ENCODE data around the gene TLE4. TPM values are rescaled to one million over a fixed set of nuclear protein-coding genes. Genes with fewer than 3 reads are reported as not detected.

TLE4 gene
- total RNA-seq, 4 donors from 2014 or later, result 19.3 to 87.5 (median 41.5) TPM

DNA sequence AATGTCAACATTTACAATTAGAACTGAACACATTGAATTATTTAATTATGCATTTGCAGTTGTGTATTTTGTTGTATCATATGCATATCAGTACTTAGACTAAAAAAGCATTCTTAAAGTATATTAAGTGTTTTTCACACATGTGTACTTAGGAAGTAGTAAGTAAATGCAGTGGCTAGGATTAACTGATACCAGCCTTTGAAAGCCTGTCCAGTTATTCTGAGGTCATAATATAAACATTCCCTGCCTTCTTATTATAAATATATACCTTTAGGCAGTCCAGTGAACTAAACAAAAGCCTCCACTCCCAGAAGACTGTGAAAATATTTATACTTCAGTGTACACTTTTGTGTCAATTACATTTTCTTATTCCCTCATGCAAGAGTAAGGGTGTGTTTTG, 83.8 kb downstream of the TLE4 start:
- in situ Hi-C loops (cut with MboI; ENCODE audit: low pct_ligation_motif_present in 1 of 4, low pct_unique_long_range_greater_than_20kb in 1 of 4, low sequenced_read_pairs in 3 of 4), result no loop called here

DNA sequence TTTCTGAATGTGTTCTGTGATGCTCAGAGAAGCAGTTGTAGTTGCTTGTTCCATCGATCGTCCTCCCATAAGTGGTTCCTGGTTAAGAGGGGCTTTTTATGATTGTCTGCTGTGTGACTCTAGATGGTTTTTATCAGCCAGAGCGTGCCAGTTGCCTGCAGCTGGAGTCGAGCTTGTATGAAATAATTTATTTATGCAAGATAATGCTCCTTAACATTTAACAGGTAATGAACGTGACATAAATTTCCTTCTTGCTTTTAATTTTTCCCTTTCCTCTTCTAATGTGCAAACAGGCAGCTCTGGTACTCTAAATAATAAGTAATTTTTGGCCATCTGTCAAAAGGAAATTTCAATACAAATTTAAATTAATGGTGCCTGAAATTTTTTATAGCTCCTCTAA, 84.4 kb downstream of the TLE4 start:
- TF ChIP-seq POLR2A (IDR thresholded peaks at IDR 0.05) (no peak), EP300 (IDR thresholded peaks at IDR 0.05; ENCODE audit: low read depth) (no peak), POLR2AphosphoS5 (IDR thresholded peaks at IDR 0.05) (no peak)
- TF ChIP-seq, protein P1, sequence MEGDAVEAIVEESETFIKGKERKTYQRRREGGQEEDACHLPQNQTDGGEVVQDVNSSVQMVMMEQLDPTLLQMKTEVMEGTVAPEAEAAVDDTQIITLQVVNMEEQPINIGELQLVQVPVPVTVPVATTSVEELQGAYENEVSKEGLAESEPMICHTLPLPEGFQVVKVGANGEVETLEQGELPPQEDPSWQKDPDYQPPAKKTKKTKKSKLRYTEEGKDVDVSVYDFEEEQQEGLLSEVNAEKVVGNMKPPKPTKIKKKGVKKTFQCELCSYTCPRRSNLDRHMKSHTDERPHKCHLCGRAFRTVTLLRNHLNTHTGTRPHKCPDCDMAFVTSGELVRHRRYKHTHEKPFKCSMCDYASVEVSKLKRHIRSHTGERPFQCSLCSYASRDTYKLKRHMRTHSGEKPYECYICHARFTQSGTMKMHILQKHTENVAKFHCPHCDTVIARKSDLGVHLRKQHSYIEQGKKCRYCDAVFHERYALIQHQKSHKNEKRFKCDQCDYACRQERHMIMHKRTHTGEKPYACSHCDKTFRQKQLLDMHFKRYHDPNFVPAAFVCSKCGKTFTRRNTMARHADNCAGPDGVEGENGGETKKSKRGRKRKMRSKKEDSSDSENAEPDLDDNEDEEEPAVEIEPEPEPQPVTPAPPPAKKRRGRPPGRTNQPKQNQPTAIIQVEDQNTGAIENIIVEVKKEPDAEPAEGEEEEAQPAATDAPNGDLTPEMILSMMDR (IDR thresholded peaks at IDR 0.05), result no peak
- in situ Hi-C loops (cut with MboI; ENCODE audit: low pct_ligation_motif_present in 1 of 4, low pct_unique_long_range_greater_than_20kb in 1 of 4, low sequenced_read_pairs in 3 of 4) (no loop called here), intact Hi-C loops (cut with DNase I; ENCODE audit: low total_unique reads) (no loop called here)
- no peaks in the 10 kb centered on the region for H3K9me3 ChIP-seq
- no peaks in the 10 kb centered on the region for H3K27me3 ChIP-seq
- DNase-seq, result no peak
- H3K36me3 ChIP-seq, result peaks cover 0 to 6% (median 0%) of the 10 kb centered on the region in 4 donors
- H3K27ac ChIP-seq, result no peak overlapping the region
- H3K4me1 ChIP-seq, result no peaks in the 10 kb centered on the region
- H3K4me3 ChIP-seq, result no peak overlapping the region
- 81 to 91% methylated on average over 5 of the region's 5 CpGs for WGBS, 2 donors (ENCODE audit: low coverage in 1 of 2)

More for the DNA sequence above, 83.8 kb downstream of the TLE4 start:
- Histone ChIP-seq H3K9me3 (no peaks in the 10 kb centered on the region), H3K4me1 (no peaks in the 10 kb centered on the region), H3K27me3 (no peaks in the 10 kb centered on the region), H3K4me3 (no peak overlapping the region), H3K27ac (no peak overlapping the region), H3K36me3 (peaks cover 0 to 6% (median 0%) of the 10 kb centered on the region in 4 donors)
- no peak for DNase-seq
- TF ChIP-seq POLR2A (IDR thresholded peaks at IDR 0.05), result no peak
- no peak for TF ChIP-seq POLR2AphosphoS5 (IDR thresholded peaks at IDR 0.05)
- TF ChIP-seq EP300 (IDR thresholded peaks at IDR 0.05; ENCODE audit: low read depth), result no peak
- TF ChIP-seq, protein P1 (IDR thresholded peaks at IDR 0.05), result no peak
- intact Hi-C loops (cut with DNase I; ENCODE audit: low total_unique reads), result no loop called here

DNA sequence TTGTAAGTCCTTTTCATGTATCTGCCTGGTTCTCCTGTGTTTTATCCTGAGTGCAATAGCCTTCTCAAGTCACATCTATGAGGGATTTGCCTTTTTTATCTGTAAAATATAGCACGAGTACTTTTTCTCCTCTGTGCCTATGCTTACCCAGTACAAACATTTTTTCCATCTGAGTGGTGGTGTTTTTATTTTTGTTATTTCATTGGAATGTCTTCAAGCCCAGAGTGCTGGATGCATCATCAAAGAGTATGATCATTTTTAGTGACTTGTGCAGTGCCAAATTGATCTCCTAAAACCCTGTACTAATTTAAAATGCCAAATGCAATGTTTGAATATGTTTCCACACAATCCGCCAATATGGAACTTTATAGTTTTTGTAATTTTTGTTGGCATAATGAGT, 86.1 kb downstream of the TLE4 start:
- no peak overlapping the region for H3K27ac ChIP-seq
- H3K9me3 ChIP-seq, result no peaks in the 10 kb centered on the region
- H3K4me1 ChIP-seq, result peaks cover 0 to 8% (median under 1%) of the 10 kb centered on the region in 4 donors
- peaks cover 0 to 2% (median 0%) of the 10 kb centered on the region in 4 donors for H3K36me3 ChIP-seq
- H3K4me3 ChIP-seq, result no peak overlapping the region
- DNase-seq, result no peak
- no peaks in the 10 kb centered on the region for H3K27me3 ChIP-seq
- in situ Hi-C loops (cut with MboI; ENCODE audit: low pct_ligation_motif_present in 1 of 4, low pct_unique_long_range_greater_than_20kb in 1 of 4, low sequenced_read_pairs in 3 of 4) (no loop called here), intact Hi-C loops (cut with DNase I; ENCODE audit: low total_unique reads) (no loop called here)
- TF ChIP-seq, protein P1 (IDR thresholded peaks at IDR 0.05), result no peak
- TF ChIP-seq POLR2AphosphoS5 (IDR thresholded peaks at IDR 0.05) (no peak), EP300 (IDR thresholded peaks at IDR 0.05; ENCODE audit: low read depth) (no peak), POLR2A (IDR thresholded peaks at IDR 0.05) (no peak)
- WGBS, 2 donors (ENCODE audit: low coverage in 1 of 2), result 95 to 100% methylated on average over 2 of the region's 2 CpGs

DNA sequence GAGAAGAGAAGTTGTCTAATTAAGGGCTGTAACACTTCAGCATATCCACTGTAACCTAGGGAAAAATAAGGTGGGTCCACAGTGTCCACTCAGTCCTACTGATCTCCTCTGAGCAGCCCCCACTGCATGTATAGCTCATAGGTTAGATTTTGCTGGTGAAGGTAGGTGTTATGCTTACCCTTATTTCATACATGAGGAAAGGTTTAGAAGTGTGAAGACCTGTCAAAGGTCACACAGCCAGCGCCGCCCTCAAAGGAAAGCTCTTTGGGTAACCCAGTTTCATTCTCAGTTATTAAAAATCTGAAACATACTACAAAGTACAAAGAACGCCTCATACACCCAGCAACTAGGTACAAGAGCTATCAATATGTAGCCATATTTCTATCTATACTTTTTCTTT, 87.2 kb downstream of the TLE4 start:
- 92 to 93% methylated on average over 3 of the region's 3 CpGs for WGBS, 2 donors (ENCODE audit: low coverage in 1 of 2)
- H3K27ac ChIP-seq, result no peak overlapping the region
- H3K27me3 ChIP-seq, result no peaks in the 10 kb centered on the region
- H3K4me3 ChIP-seq, result no peak overlapping the region
- TF ChIP-seq POLR2AphosphoS5 (IDR thresholded peaks at IDR 0.05), result no peak
- TF ChIP-seq, protein P1 (IDR thresholded peaks at IDR 0.05), result no peak
- no peak for TF ChIP-seq EP300 (IDR thresholded peaks at IDR 0.05; ENCODE audit: low read depth)
- no peak for TF ChIP-seq POLR2A (IDR thresholded peaks at IDR 0.05)
- in situ Hi-C loops (cut with MboI; ENCODE audit: low pct_ligation_motif_present in 1 of 4, low pct_unique_long_range_greater_than_20kb in 1 of 4, low sequenced_read_pairs in 3 of 4), result no loop called here
- DNase-seq, result no peak
- peaks cover 0 to 10% (median 2%) of the 10 kb centered on the region in 4 donors for H3K4me1 ChIP-seq
- H3K36me3 ChIP-seq, result no peaks in the 10 kb centered on the region
- no peaks in the 10 kb centered on the region for H3K9me3 ChIP-seq
- intact Hi-C loops (cut with DNase I; ENCODE audit: low total_unique reads), result no loop called here
